IPS-NIHi7 (cell line): ENCODE measurements around the gene ROBO2.

Source experiments
- DNase-seq: peaks from one replicate; pipeline ENCODE4 v3.0.0; 2012; ENCODE audit warnings: mixed read lengths; ENCODE audit errors: extremely low spot score

The ROBO2 gene

DNA sequence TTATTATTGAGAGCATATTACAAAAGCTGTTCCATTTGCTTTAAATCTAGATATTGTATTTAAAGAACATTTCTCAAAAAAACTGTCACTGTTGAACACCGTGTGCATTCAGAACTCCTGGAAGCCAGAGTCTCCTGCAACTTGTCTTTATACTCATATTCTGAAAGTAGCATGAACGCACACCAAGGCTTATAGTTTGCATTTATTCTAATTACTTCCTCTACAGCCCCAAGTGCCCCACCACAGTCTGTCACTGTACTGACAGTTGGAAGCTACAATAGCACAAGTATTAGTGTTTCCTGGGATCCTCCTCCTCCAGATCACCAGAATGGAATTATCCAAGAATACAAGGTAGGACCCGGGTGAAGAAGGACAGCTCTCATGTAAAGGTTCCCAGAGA, 537.4 kb downstream of the ROBO2 start:
- DNase-seq = no peak

DNA sequence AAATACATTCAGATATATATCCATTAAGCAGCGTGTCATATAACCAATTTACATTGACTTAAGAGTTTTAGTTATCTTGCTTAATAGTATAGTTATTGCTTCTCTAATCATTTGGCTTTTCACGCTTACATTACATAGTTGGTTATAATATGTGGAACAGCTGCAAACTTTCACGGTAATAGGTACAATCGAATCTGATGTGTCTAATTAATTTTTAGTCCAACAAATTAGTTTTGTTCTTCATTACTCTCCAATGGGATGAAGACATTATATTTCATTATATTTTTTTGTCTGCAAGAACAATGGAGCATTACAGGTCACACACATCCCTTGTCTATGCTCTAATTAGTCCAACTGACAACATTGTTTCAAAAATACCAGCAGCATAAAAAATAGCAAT, 546.3 kb downstream of the ROBO2 start:
- DNase-seq = no peak

DNA sequence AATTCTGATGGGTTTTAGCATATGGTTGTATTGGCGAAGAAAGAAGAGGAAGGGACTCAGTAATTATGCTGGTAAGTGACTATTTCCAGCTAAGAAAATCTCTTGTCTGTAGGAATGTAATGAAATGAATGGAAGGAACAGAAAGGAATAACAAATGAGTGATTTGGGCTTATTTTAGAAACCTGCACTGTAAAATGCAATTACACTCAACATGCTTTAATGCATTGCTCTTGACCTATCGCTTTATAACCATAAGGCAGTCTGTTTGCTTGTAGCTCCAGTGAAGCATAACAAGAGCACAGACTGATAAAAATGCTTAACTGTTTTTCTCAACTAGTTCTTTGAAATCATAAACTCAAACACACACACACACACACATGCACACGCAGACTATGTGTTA, 549.0 kb downstream of the ROBO2 start:
- DNase-seq = no peak

DNA sequence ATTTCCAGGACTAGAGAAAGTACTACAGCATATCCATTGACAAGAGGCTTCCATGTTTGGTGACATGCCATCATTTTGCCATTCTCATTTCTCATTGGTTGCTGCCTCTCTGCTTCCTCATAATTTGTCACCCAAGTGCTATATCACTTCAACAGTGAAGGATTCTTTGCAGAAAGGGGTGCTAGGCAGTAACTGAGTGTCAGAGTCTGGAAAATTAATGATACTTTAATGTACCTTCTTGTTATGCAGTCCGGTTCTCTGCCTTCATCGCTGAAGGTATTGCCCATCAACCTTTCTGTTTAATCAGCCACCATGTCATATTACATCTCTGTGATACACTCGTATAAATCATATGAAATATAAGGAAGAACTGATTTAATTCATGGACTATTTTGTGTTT, 550.3 kb downstream of the ROBO2 start:
- DNase-seq = no peak

DNA sequence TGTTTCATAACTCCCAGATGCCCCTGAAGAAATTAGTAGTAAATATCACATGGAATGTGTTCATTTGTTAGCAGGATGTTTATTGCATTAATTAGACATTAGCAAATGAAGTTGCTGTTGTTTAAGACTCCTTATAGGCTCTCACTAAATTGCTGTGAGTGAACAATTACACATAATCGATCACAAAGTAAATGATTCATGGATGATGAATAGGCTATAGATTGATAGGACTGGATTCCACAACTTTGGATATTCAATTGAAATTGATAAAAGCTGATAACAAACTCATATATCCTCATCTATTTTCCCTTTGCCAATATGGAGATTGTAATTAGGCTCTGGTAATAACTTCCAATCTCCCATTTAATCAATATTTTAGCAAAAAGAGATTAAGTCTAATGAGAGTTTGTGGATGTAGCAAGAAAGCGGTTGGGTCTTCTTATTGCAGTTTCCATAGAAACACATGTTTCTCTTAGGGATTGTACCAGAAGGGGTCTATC, 555.5 kb downstream of the ROBO2 start:
- no peak for DNase-seq

DNA sequence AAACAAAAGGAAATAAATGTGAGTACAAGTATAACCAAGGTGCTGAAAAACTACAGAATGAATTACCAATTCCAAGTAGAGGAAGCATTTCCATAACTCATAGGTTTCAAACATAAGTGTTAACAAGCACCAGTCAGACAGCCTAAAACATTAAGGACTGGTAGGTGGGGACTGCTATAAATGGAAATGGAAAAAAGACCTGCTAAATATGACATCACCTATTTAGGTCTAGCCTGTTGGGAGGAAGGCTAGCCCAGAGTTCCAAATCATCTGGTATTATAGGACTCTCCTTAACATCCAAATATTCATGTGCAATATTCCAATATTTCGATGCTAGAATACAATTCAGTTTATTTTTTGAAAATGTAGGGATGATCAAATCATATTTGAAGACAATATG, 560.0 kb downstream of the ROBO2 start:
- no peak for DNase-seq

DNA sequence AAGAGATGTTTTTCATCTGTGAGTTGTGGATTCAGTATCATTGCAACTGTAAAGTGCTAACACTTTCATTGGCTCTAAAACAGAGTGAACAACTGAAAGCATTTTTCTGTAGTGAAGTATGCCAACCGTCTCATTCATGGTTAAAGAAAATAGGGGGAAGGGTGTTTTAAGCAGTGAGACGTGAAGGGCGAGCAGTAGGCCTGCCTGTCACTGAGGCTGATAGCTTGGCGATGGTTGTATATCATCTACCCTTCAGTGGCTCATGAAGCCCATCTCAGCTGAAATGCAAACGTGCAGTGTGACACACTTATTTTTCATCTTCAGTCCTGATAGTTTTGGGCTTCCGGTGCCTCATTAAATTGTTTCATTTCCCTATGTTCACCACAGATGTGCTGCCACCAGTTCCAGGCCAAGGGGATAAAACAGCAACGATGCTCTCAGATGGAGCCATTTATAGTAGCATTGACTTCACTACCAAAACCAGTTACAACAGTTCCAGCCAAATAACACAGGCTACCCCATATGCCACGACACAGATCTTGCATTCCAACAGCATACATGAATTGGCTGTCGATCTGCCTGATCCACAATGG, 562.0 kb downstream of the ROBO2 start:
- no peak for DNase-seq

DNA sequence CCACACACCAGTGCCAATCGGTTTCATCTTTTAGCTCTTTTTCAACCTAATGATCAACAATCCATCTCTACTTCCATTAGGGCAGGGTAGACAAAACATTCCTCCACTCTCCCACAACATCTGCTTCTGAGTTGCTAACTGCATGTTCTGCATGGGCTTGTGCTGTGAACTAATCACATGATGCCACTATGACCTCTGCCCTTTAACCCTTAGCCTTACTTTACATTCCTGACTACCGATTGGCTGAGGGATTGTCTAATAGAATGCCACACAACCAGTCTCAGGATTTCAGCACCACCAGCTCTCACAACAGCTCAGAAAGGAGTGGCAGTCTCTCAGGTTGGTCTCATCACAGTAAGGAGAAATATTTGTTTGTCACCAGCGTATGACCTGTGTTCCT, 562.8 kb downstream of the ROBO2 start:
- DNase-seq = no peak

DNA sequence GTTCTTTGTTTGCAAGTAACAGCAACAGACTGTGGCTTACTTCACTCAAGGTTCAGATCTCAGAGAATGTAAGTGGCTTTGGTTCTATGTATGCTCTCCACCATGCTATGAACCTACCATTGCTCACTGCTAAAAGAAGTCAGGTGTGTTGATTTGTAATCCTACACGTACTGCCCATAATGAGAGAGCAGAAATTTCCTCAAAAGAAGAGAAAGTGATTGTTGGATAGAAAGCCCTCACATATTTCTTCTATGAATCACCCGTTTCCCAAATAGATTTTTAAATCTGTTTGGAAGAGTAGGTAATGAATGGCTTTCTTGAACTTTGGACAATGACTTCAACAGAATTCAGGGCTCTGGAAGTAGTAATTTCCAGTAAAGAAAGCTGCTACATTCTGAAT, 565.4 kb downstream of the ROBO2 start:
- DNase-seq = no peak

DNA sequence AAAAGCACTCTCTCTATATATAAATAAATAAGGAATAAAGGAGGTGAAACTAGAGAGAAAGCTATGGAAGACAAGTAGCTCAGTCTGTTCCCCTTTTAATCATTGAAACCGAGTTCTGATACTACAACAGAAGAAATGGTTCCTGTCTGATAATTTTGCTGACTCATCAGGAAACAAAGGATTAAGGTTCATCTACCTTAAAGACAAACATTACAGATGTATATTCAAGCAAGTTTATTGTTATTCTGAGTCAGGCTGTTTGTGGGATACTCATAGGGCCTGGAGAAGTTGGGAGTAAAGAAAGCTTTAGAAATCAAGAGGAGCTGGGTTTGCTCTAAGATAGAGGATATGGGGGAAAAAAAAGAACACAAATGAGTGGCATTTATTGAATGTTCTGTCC, 566.0 kb downstream of the ROBO2 start:
- DNase-seq = no peak

DNA sequence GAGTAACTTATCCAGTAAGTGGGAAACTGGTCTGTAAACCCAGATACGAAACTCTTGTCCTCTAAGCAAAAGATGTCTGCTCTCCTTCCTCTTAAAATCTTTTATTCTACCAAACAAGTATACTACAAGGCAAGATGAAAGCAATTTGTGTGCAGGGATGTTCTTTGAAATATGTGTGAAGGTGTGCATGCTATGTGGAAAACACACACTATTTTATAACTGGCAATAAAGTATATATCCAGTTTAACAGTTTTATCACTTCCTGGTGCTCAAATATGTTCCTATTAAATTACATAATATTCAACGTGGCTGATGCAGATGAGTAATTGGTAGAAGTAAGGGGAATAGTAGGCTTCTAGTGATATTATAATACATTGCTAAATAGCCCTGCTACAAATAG, 566.5 kb downstream of the ROBO2 start:
- no peak for DNase-seq

DNA sequence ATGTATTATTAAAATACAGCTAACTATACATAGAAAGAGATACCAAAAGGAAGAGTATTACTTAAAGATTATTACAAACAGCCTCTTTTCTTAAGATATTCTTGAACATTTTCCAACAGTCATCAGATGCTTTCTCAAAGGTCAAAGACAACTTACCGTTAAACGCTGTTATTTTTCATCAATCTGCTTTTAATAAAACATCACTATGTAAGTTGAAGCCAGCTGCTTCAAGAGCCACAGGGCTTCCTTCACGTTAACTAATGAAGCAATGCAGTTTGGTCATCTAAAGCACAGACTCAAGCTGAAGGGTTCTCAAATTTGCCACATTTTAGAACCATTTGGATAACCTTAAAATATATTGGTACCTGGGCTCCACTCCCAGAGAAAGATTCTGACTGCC, 578.8 kb downstream of the ROBO2 start:
- DNase-seq = no peak

DNA sequence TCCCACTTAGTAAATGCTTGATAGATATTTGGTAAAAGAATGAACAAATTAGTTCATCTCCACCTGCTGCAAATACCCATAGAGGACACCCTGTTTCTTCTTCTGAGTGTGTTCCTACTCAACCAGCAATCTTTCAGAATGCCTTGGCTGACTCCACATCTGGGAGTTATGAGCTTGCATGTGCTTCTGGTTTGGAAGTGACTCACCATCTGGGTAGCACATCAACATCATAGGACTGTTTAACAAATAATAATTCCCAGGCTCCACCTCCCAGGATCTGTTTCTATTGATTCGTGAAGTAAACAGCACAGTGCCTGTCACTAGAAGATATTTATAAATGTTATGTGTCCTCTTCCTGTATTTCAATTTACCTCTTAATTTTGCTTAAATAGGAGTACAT, 580.1 kb downstream of the ROBO2 start:
- no peak for DNase-seq

DNA sequence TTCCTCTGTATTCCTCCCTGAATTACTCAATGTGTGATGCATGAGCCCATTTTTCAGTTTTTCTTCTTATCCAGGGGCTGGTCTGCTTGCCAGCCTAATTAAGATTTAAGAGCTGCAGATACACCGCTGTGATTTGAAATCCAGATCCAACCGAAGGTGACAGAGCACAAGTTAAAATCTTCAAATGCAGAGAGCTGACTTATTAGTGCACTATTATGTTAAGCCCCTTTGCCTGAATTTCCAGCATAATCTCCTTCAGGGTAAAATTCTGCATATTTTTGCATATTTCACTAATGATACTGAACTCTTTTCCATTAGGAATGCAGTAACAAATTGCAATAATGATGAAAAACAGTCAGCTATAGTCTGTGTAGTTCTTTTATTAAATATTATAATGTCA, 583.6 kb downstream of the ROBO2 start:
- DNase-seq = no peak

DNA sequence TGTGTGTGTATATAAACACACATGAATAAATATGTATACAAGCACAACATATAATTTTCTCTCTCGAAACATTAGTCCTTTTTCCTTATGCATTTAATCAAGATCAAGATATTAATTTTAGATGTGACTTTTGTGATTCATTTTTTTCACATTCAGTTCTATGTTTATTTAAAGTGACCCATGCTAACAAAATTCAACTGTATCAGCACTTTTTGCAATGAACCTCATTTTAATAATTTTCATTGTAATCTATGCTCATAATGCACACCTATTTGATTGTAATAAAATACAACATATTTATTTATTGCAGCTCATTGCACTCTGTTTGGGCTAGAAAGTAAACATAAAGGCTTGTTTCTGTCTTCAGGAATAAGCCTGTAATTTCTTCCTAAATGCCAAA, 586.3 kb downstream of the ROBO2 start:
- no peak for DNase-seq

DNA sequence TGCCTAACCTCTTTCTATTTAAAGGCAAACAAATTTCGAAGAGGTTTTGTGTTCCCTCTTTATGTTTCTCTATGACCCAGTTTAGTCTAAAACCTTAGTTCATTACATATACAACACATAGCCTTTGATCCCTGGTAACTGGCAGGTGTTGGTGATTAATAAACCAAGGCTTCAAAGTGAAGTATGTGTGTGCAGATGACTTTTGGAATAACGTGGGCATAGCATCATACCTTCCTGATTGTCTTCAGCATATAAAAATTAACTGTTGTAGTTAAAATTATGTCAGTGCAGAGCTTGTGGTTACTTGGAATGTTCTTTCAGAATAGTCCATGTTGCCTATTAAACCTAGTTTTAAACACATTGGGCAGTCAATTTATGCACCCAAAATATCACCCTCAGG, 608.3 kb downstream of the ROBO2 start:
- no peak for DNase-seq

DNA sequence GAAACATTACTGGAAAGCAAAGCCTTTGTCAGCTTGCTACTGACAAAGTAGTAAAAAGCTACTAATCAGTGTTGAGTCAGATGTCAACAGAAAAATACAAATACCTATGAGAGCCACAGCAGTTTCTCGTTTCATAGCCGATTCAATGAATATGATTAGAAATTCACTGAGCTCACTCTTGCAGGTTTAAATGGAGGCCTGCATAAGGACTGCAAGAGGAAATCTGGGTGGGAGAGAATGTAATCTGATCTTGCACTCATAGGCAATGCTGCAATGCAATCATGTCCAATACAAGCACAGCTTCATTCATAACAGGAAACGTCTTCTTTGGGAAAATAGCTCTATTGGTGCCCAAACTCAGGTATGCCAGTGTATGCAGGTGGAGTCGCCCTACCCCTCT, 608.8 kb downstream of the ROBO2 start:
- no peak for DNase-seq

DNA sequence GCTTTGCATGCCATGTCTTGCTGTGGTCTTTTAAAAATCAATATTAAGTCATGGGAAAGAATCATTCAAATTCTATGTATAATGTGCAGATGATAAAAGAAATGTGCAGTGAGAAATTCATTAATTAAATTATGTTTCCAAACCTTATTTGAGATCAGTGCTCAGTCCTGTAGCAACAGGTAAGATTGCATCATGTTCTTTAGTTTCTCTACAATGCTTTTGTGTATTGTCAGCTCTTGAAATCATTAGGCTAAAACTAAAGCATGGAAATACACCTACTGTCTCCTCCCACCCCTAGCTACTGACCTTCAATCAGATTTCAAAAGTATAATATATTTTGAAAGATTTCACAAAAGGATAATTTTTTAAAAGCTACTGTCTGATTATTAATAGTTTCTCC, 612.7 kb downstream of the ROBO2 start:
- no peak for DNase-seq

DNA sequence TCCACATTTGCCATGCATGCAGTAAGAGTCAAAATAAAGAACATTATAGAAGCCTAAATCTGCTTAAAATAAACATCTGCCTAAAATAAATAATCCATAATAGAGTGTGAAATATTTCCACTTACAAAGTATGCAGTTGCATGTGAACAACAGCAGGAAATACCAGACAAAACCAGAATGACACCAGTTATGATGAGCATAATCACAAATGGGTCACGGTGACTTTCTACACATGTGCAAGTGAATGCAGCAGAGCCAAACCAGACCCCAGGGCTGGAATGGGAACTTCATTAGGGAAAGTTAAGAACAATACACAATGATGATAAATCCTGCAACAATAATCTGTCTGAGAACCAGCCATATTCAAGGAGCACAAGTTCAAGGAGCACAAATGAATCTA, 615.5 kb downstream of the ROBO2 start:
- no peak for DNase-seq

DNA sequence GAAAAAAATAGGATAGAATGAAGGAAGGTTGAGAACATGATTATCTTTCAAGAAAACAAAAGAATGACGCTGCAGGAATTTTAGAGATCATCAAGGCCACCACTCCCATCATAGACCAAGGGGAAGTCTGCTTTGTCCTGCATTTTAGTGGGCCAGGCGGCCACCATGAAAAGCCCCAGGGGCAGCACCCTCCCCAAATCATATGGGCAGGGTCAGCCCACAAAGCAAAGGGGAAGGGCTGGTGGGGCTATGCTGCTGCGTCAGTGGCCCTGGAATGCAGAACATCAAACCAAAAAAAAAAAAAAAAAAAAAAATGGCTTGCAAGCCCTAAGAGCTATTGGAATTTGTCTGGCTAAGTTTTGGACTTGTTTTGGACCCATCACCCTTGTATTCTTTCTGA, 620.8 kb downstream of the ROBO2 start:
- no peak for DNase-seq

DNA sequence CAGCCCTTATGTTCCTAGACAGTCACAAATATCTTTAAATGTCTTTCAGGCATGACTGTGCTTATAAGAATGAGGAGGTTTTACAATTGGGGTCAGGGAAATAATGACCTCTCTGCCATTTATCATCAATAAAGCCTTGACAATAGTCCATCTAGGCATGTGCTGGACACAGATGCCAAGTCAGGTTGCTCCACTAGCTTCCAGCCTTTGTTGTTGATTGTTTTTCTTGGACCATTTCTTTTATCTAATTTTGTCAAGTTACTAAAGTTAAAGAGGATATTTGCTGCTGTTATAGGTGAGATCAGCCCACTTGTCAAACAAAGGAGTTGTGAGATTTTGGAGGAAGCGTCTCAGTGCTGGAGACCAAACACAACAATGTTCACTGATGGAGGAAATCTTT, 628.0 kb downstream of the ROBO2 start:
- DNase-seq = no peak

DNA sequence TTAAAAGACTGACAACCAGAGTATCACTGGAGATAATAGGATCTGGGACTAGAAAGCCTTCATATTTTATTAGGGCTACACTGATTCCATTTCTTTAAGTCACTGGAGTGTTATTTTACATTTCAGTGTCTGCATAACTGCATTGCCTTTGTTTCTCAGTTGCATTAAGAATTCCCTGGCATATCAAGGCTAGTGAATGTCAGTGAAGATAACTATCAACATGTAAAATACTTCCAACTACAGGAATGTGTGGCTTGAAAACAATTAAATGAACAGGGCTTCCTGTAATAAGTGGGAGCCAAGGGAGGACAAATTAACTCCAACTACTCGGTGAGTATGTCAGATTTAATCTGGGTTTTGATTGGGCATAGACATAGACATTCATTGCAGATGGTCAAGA, 628.5 kb downstream of the ROBO2 start:
- DNase-seq = no peak

DNA sequence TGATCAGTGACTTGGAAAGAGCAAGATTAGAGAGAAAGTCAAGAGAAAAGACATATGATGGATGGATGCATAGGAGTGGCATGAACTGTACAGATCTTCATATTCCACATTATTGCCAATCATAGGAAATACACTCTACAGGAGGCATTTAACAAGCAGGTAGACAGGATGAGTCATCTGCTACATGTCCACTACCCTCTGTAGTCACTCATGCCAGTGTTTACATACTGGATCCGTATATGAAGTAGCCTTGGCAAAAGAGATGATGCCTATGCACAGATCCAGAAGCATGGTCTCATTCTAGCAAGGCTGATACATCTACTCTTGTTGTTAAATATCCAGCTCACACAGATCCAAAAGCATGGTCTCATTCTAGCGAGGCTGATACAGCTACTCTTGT, 632.1 kb downstream of the ROBO2 start:
- no peak for DNase-seq

DNA sequence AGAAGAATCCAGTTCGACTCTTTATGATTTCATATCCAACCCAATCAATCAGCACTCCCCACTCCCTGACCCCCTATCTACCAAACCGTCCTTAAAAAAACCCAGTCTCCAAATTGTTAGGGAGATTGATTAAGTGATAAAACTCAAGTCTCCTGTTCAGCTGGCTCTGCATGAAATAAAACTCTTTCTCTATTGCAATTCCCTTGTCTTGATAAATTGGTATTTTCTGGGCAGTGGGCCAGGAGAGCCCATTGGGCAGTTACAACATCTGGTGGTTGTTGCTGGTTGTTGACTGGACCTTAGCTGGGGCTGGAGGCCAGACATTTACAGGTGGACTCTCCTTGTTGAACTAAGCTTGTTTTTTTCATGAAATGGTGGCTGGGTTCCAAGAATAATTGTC, 642.3 kb downstream of the ROBO2 start:
- no peak for DNase-seq

DNA sequence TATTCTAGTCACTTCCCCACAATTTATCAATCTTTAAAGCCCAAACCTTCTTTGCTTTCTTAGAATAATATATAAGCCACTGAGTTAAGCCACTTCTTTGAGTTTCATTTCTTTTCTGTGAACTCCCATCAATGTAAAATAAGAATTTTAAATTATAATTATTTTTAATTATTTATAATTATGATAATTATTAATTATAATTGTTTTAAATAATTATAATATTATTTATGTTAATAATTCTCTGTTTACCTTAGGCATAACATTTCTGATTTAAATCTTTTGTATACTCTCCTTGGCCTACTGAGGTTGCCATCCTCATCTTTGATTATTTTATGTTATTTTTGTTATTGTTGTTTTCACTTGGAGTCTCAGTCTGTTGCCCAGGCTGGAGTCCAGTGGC, 644.2 kb downstream of the ROBO2 start:
- DNase-seq = no peak
